ENCODE results near the gene CRIM1.

Gene CRIM1

DNA sequence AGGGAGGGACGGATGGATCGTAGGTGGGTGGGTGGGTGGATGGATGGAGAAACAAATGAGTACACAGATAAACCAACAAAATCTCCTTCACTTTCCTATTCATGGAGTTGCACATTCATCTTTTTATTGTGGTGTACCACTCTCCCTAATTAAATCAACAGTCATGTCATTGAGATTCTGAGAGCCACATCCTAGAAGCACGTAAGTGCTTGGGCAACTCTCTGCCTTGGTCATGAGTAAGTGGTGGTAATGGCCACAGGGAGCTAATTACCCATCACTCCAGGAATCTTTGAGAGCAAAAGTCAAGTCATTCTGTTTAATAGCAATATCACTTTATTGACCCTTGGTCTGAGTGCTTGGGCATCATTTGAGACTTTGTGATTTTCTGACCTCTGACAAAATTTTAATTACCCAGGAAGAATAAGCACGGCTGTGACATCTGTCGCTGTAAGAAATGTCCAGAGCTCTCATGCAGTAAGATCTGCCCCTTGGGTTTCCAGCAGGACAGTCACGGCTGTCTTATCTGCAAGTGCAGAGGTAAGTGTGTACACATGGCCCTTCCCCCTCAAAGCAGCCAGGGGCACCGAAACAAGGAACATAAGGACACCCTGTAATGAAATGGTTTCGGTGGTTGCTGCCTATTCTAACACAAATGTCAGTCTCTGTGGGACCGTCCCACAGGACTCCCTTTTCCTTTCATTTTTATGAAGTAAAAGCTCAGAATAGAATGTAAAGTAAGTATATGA, 156.5 kb downstream of the CRIM1 start:
- in situ Hi-C loops (cut with MboI; ENCODE audit: low sequenced_read_pairs), result no loop called here

DNA sequence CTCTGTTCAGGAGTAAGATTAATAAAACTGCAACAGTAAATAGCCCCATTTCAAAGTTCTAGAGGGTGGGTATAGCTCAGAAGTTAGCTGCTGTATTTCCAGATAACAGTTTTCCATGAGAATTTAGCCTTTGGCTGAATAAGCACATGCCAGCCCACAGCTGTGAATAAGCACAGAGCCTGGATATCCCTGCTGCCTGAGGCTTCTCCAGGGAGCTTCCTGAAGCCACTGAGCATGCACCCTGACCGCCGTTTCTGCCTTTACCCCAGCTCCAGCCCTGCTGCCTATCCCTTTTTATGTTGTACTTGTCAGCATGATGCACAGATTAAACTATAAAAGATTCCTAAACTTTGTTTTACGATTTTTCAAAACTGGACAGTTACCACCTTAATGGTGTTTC, 157.1 kb downstream of the CRIM1 start:
- in situ Hi-C loops (cut with MboI; ENCODE audit: low sequenced_read_pairs), result no loop called here

DNA sequence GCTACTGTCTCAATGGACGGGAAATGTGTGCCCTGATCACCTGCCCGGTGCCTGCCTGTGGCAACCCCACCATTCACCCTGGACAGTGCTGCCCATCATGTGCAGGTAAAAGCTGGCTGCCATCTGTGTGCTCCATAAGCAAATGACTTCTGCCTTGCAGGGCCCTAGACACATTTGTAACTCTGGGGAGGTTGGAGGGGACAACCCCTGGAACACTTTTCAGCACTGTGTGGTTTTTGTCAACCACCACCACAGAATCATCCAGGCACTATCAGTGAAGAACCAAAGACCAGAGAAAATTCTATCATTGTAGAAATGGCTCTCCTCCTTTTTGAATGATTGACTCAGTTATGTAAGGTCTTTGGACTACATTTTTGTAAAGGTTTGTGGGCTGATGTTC, 158.1 kb downstream of the CRIM1 start:
- in situ Hi-C loops (cut with MboI; ENCODE audit: low sequenced_read_pairs), result no loop called here

DNA sequence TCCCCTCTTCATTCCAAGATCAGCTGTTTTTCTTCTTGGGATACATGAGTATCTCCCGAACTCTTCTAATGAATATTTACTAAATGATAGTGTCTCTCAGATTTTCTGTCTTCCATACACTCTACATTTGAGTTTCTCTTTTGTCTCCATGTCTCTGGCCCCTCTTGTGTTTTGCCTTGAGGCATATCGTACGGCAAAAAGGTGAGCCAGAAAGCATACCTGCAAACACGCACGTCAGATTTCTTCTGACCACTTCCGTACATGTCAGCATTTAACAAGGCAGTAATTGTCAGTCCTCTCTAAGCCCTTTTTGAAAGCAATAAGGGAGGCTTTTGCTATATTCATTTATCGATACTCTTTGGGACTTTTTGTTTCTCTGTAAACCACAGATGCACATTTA, 160.0 kb downstream of the CRIM1 start:
- in situ Hi-C loops (cut with MboI; ENCODE audit: low sequenced_read_pairs), result no loop called here

DNA sequence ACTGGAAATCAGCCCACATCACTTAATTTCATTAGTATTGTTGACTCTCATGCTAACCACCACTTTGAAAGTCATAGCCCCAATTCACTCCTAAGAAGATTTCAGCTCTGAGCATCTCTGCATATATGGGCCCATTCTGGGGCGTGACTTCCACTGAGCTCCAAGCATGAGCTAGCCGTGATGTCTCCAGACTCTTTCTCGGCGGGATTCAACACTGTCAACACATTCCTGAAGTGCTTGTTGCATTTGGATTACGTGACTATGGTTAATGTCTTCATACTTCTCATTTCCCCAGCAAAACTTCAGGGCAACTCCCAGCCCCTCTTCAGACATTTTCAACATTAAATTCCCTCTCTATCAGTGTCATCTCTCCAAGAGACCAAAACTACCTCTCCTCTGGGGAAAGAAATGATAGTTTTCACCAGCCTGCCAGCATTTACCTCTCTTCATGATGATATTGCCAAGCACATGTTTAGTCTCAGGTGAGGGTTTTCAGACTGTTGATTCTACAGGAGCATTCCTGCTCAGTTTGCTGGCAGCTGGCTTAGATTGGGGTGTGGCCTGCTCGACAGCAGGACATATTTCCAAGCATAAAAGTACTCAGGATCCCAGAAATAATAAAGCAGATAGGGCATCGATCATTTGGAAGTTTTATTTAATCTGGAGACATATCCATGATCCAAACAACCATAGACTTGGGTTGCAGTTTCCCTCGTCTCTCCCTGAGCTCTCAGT, 160.7 kb downstream of the CRIM1 start:
- in situ Hi-C loops (cut with MboI; ENCODE audit: low sequenced_read_pairs), result no loop called here

DNA sequence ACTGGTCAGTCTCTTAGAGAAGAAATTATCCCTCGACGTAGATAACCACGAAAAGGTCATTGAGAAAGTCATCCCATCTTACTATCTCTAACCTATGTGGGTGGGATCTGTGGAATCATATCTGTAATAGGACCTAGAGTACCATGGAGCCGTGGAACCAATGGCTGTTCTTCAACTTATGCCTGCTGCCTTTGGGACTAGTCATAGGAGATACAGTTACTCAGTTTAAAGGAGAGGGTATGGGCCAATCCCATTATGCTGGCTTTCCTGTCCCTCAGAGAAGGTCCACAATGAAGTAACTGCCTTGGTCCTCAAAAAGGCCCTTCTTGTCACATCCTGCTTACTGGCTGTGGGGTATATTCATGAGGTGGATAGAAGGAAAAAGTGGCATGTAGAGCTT, 164.9 kb downstream of the CRIM1 start:
- in situ Hi-C loops (cut with MboI; ENCODE audit: low sequenced_read_pairs), result no loop called here

DNA sequence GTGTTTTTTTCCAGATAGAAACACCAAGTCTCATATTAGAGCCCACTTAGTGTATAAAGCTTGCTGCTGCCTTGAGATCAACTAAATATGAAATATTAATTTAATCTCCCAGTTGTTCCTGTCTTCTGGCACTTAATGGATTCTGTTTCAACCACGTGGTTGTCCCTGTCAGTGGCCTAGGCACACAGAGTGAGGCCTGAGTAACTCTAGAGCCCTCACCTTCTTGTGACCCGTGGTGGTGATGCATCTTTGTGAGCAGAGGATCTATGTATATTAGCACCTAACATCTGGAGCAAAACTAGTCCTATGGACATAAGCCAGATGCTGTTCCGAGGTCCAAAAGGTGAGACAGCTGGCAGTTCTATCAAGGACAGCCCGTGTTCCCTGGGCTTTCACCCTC, 167.6 kb downstream of the CRIM1 start:
- in situ Hi-C loops (cut with MboI; ENCODE audit: low sequenced_read_pairs), result no loop called here

DNA sequence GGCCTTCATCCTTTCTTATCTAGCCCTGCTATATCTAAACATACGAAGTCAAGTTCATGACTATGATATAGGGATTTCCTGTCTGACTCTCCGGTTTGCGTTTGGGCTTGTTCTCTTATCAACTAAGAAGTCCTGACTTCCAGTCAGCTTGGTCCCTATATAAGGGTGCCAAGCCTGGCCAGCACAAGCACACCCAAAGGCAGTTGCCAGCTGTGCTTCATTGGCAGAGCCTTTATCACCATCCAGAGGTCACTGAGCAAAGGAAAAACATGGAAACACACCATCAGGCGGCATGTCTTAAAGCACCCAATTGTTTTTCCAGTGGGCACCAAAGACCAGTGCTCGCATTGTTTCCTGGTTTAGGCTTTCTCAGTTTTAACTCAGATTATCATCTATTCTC, 169.7 kb downstream of the CRIM1 start:
- in situ Hi-C loops (cut with MboI; ENCODE audit: low sequenced_read_pairs), result no loop called here

DNA sequence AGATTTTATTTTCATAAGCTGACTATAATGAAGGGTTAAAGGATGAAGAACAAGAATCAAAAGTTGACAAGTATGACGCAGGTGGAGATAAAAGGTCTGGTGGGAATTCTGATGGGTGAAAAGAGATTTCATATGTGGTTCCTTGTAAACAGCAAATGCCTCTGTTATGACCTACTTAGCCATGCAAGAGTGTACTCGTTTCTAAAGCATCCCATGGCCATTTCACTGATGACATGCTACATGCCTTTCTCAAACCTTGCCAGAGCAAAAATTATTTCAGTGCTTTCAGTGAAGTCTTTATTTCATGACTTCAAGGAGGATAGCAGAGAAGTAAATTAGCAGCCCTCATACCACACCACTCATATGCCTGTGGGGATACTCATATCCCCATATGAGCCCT, 170.6 kb downstream of the CRIM1 start:
- in situ Hi-C loops (cut with MboI; ENCODE audit: low sequenced_read_pairs), result no loop called here

DNA sequence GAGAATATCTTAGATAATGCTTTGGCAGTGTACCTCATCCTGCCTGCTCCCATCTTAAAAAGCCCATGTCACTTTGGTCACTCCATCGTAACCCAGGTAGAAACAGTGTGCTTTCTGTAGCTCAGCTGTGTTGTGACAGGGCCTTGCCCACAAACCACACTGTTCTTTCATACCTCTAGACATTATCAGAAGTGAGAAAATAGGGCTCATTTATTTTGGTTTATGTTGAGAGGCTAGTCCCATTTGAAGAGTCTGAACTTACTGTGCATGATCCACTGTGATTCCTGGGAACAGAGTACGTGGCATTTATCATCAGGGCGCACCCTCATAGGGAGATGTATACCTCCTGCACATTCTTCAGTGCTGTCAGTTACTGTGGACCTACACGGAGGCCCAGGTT, 172.7 kb downstream of the CRIM1 start:
- in situ Hi-C loops (cut with MboI; ENCODE audit: low sequenced_read_pairs), result no loop called here

DNA sequence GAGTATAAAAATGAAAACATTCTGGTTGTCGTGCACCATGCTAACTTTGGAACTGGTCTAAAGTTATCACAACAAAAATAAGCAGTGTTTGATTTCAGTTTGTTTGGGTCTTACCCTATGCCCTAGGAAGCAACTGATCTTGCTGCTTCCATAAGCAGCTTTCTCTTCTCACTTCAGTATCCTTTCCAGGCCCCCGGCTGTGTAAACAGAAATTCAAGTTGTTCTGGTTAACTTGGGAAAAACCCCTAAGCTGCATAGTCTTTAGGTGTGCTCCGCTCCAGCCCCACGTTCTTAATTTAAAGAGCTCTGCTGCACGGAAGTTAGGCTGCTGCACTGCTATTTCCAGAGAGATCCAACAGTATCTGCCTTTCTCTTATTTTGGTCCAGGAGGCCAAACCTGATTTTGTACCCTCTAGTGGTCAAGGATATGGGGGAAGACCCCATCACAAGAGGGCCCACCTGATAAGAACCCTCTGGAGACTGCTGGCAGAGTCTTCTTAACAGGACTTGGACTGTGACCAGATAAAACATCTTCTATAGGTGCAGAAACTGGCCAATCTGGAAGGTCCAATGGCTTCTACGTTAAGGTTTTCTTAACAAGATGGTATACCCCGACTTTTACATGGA, 173.3 kb downstream of the CRIM1 start:
- in situ Hi-C loops (cut with MboI; ENCODE audit: low sequenced_read_pairs), result no loop called here

DNA sequence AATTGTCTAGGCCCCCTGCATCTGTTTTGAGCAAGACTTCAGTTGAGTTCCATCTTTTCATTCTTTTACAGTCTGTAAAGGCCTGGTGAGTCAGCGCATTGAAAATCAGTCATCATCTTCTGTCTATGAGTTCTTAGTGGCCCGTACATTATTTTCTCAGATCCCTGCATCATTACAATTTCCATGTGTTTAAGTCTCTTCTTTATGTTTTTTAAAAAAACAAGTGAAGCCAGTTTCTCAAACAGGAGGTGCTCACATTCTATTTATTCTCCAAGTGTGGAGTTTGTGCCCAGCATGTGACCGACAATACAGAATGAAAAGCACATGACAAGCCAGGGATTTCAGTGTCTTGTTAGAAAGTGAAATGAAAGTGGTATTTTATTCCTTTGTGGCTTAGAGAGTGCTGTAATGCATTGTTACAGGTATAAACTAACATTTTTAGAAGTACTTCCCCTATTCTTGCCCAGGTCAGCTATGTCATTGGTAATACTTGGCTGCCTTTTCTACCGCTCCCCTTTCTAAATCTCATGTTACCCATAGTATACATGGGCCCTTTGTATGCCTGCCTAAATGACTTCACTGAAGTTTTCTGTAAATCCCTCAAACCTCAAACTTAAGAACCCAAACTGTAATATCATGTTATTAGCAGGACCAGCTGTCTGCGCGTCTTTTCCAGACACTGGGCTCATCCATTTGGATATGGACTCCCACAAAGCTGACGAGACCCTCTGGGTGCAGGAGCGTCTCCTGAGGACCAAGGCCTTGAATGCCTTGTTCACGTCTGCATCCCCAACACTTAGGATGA, 174.8 kb downstream of the CRIM1 start:
- in situ Hi-C loops (cut with MboI; ENCODE audit: low sequenced_read_pairs), result no loop called here

DNA sequence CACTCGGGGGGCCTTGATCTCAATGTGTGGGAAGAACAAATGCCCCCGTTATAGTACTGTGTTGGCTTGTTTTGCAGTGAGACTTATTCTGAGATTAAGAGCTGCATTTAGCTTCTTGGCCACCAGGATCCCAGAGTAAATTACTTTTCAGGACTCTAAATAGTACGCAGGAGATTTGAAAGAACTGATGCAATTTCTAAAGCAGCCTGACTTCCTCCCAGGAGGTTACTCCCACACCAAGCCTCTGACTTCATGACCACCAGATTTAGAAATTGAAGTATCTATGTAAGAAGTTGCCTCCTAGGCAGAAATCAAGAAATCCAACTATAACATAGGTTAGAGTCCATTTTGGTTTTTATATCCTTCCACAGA, 175.4 kb downstream of the CRIM1 start:
- in situ Hi-C loops (cut with MboI; ENCODE audit: low sequenced_read_pairs), result no loop called here

DNA sequence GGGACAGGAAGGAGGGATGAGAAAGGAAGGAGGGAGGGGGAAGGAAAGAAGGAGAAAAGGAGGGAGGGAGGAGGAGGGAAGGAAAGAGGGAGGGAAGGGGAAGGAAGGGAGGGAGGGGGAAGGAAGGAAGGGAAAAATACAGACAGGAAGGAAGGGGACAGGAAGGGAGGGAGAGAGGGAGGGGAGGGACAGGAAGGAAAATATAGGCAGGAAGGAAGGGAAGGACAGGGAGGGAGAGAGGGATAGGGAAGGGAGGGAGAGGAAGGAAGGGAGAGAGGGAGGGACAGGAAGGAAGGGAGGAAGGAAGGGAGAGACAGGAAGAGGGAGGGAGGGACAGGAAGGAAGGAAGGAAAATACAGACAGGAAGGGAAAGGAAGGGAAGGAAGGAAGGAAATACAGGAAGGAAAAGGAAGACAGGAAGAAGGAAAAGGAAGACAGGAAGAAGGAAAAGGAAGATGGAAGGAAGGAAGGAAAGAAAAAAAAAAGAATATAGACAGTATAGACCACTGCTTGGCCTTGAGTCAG, 178.8 kb downstream of the CRIM1 start:
- in situ Hi-C loops (cut with MboI; ENCODE audit: low sequenced_read_pairs), result no loop called here

DNA sequence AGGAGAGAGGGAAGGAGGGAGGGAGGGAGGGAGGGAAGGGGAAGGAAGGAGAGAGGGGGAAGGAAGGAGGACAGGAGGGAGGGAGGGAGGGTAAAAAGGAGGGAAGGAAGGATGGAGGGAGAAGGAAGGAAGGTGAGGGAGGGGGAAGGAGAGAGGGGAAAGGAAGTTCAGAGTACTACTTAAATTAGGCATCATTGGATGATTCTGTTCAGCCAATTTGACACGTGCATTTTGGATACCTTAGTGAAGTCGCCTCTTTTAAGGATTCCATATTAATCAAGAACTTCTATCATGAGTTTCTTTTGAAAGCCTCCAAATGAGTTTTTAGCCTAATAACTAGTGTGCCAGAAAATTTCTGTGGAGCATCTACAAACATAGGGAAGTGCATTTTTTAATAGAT, 179.5 kb downstream of the CRIM1 start:
- in situ Hi-C loops (cut with MboI; ENCODE audit: low sequenced_read_pairs), result no loop called here

DNA sequence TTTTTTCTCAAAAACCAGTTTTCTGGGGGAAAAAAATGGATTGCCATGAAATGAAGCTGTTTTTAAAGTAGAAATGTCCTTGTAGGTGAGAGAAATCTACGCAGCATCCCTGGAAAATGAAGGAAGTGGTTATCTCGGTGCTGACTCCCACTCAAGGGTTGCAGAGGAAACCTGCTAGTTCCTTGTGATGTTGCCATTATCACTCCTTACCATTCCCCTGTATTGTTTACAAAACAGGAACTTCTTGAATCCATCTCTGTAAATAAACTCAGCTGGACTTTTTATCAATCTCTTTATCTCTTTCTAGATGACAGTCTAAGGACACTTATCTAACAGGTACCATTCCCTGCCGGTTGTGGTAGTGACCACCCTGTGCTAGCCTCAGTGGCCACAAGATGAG, 181.2 kb downstream of the CRIM1 start:
- in situ Hi-C loops (cut with MboI; ENCODE audit: low sequenced_read_pairs), result no loop called here

DNA sequence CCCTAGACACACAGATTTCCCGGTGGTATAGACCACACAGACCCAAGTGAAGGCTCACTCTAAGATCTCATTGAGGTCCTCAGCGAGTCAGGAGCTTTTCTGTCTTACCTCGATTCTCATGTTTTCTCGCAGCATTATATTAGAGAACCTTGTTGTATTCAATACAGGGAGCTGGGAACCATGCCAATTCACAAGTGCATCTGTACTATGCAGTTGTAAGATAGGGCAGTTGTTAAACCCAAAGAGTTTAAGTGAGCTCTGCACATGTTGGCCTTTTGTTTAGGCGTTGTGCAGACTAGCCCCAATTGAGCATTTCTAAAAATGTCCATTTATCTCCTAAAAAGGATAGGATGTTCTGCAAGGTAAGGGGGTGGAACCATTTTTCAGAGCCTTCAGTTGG, 182.8 kb downstream of the CRIM1 start:
- in situ Hi-C loops (cut with MboI; ENCODE audit: low sequenced_read_pairs), result no loop called here

DNA sequence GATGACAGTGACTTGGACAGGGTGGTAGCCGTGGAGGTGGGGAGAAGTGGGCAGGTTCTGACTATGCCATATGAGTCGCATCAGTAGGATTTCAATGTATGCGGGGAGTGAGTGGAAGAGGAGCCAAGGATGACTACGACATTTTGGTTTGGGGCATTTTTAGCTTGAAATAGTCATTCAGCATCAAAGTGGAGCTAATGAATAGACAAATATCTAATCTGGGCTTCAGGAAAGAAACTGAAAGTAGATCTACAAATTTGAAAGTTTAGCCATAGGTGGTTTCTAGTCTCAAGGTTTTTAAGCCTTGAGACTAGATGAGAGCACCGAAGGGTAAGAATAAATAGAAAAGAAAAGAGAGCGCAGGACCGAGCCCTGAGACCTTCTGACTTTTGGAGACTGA, 184.1 kb downstream of the CRIM1 start:
- in situ Hi-C loops (cut with MboI; ENCODE audit: low sequenced_read_pairs), result no loop called here

DNA sequence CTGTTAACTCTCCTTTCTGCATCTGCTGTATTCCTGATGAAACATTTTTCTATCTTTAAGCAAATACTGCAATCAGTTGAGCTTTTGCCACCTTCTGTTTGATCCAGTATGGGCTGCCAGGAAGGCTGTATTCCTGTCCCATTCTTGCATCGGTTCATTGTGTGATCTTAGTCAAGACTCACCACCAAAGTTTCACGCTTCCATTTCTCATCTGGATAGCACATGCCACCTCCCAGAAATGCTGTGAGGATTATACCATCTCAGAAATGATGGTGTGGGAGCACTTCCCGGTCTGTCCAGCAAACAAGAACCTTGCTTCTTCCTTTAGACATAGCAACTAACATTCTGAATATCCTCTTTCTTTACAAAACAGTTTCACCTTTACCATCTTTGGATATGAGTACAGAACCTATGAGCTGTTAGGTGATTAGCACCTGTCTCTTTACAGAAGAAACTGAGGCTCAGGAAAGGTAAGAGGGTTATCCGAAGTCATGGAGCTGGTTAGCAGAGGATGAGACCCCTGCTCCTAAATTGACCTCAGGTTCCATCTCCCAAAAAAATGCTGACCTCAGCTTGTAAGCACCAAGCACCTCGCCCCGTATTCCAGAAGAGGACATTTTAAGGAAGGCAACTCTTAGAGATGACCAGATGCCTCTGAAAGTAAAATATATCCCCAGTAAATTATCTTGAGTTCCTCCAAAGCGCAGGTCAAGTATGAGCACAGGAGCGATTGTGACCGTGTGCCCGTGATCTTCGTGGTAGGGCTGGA, 185.6 kb downstream of the CRIM1 start:
- in situ Hi-C loops (cut with MboI; ENCODE audit: low sequenced_read_pairs), result no loop called here

DNA sequence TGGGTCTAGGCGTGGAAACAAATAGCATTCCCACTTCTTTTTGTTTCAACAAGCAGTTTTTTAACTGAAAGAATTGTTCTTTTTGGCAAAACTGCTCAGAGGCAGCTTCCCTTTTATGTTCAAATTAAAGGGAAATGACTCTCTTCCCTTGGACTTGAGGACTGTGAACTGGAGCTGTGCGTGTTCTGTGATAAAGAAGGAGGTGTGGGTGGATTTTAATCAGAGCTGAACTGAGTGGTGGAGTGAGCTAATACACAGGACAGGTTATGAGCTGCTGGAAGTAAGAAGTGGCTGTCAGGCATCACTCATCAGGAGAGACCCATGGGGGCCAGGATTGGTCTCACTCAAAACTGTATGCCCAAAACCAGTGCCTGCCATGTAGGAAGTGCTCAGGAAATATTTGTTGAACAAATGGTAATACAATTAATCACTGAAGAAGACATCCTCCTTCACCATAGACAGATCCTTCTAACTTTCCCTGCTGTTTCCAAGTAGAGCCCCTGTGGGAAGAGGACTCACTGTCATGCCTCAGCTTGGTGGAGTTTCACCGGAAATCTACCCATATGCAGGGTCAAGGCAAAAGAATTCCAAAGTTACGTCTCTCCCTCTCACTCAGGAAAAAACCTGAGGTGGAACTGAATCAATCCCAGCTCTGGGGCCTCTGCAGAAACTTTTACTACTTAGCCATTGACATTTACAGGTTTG, 186.5 kb downstream of the CRIM1 start:
- in situ Hi-C loops (cut with MboI; ENCODE audit: low sequenced_read_pairs), result no loop called here
